ENCODE results near the gene LIMS1. TPM values are rescaled to one million over a fixed set of nuclear protein-coding genes. Genes with fewer than 3 reads are reported as not detected.

LIMS1 gene
- total RNA-seq, 1 experiment from 2014 or later = 101 TPM

DNA sequence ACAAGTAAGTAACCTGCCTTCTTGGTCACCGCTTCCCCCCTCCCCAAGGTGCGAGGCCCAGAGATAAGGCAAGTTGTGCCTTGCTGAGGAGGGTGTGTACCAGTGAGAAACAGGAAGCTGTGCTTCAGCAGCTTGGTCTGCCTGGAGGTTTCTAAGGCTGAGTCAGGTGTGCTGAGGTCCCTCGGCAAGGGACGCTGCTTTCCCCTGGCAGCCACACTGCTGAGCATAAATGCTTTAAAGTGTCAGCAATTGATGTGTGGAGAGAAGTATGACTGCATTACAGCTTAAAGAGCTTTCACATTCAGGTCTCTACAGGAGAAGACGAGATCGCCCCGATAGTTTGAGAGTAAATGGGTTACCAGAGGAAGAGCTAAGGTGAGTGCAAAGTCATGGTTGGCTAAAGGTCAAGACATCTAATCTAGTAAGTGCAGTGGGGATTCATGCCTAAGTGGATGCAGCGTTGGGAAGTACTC lies 86.9 kb downstream of the LIMS1 start:
- Histone ChIP-seq H3K27me3 (ENCODE audit: control insufficient read depth, insufficient read depth, low read length) (no peaks in the 10 kb centered on the region), H3K4me3 (ENCODE audit: low read depth in 2 of 2, low read length in 2 of 2) (peak overlapping the region; percentile 23 to 54; a peak in 3 of 4 replicates), H3K36me3 (ENCODE audit: control insufficient read depth, insufficient read depth, low read length) (no peaks in the 10 kb centered on the region), H3K9me3 (ENCODE audit: control insufficient read depth, insufficient read depth, low read depth, low read length) (no peaks in the 10 kb centered on the region), H3K27ac (ENCODE audit: low read length) (peak overlapping the region; percentile 97), H3K4me1 (ENCODE audit: control insufficient read depth, insufficient read depth, low read length) (peaks cover 88% of the 10 kb centered on the region)
- TF ChIP-seq POLR2AphosphoS5 (IDR thresholded peaks at IDR 0.05; ENCODE audit: low read depth, low read length) = no peak
- peak; percentile 48; the same call in 1 of the 2 replicates for TF ChIP-seq TCF7L2 (IDR thresholded peaks at IDR 0.05; ENCODE audit: low read depth, low read length)
- in situ Hi-C loops (cut with HindIII; ENCODE audit: low pct_unique_long_range_greater_than_20kb, low sequenced_read_pairs) (no loop called here), intact Hi-C loops (cut with micrococcal nuclease; ENCODE audit: unreplicated experiment) (no loop called here)
- ATAC-seq (peak; percentile 80), DNase-seq (ENCODE audit: low read depth, low spot score) (no peak)
- ChIA-PET CTCF (interaction anchor here (1.0 to 1.6 kb wide), 2 partner anchors 15 to 36 kb away, joined by 3 to 8 read pairs; no protein-coding TSS in a partner anchor), POLR2A (interaction anchor here (0.6 to 1.2 kb wide), 2 partner anchors 13 to 43 kb away, joined by 4 to 9 read pairs; no protein-coding TSS in a partner anchor)
- BruUV-seq (replicated peaks) = no TSS peak

DNA sequence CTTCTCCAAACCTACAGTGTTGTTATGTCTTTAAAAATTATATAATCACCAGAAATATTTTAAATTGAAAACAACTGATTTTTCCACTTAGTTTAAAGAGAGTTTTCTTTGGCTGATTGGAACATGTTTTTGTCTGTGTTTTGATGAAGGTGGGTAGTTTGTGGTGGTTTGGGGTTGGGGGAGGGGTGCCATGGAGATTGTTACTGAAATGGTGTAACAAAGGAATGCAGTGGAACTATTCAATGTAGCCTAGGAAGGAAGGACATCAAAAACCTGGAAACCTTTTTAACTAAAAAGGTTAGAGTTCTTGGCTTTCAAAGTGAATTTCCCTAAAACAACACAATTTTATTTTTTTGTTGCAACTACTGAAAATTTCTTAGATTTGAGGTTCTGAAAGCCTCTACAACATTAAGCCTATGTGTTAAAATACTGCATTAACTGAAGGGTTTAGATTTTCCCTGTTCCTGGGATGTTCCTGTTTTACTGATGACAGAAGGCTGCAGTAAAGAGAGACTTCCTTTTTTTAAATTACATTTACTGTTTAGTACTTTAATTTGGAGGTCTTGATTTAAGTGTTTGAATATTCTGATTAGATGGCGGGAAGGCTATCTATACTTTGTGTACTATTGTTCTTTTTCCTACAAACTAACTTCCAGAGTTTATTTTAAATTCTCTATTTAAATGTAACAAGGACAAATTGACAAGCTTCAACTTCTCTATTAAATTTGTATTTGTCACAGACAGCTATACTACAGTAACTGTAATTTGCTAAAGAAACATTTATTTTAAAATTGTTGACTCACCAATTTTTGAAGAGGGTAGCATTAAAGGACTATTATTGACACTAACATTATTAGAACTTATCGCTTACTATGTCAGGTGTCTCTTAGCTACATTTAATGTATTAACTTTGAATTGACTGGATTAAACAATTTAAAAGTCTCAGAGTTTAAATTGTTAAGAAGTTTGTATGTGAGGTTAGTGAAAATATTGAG lies 87.7 kb downstream of the LIMS1 start:
- no peak for DNase-seq (ENCODE audit: low read depth, low spot score)
- Histone ChIP-seq H3K27me3 (ENCODE audit: control insufficient read depth, insufficient read depth, low read length) (no peaks in the 10 kb centered on the region), H3K4me3 (ENCODE audit: low read depth in 2 of 2, low read length in 2 of 2) (peak overlapping the region; percentile 23 to 54; a peak in 3 of 4 replicates), H3K9me3 (ENCODE audit: control insufficient read depth, insufficient read depth, low read depth, low read length) (no peaks in the 10 kb centered on the region), H3K36me3 (ENCODE audit: control insufficient read depth, insufficient read depth, low read length) (no peaks in the 10 kb centered on the region), H3K4me1 (ENCODE audit: control insufficient read depth, insufficient read depth, low read length) (peaks cover 79% of the 10 kb centered on the region), H3K27ac (ENCODE audit: low read length) (peak overlapping the region; percentile 97)
- in situ Hi-C loops (cut with HindIII; ENCODE audit: low pct_unique_long_range_greater_than_20kb, low sequenced_read_pairs) (no loop called here), intact Hi-C loops (cut with micrococcal nuclease; ENCODE audit: unreplicated experiment) (no loop called here)
- TSS peak; percentile 13 for BruUV-seq (replicated peaks)
- POLR2A ChIA-PET = interaction anchor here (1.2 kb wide), 1 partner anchor 12 kb away, joined by 4 read pairs; no protein-coding TSS in a partner anchor
- no peak for ATAC-seq
- CTCF ChIA-PET = interaction anchor here (1.0 to 1.6 kb wide), 2 partner anchors 14 to 37 kb away, joined by 3 to 8 read pairs; no protein-coding TSS in a partner anchor
- TF ChIP-seq, protein P1, sequence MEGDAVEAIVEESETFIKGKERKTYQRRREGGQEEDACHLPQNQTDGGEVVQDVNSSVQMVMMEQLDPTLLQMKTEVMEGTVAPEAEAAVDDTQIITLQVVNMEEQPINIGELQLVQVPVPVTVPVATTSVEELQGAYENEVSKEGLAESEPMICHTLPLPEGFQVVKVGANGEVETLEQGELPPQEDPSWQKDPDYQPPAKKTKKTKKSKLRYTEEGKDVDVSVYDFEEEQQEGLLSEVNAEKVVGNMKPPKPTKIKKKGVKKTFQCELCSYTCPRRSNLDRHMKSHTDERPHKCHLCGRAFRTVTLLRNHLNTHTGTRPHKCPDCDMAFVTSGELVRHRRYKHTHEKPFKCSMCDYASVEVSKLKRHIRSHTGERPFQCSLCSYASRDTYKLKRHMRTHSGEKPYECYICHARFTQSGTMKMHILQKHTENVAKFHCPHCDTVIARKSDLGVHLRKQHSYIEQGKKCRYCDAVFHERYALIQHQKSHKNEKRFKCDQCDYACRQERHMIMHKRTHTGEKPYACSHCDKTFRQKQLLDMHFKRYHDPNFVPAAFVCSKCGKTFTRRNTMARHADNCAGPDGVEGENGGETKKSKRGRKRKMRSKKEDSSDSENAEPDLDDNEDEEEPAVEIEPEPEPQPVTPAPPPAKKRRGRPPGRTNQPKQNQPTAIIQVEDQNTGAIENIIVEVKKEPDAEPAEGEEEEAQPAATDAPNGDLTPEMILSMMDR (IDR thresholded peaks at IDR 0.05) = no peak
- no peak for TF ChIP-seq POLR2AphosphoS5 (IDR thresholded peaks at IDR 0.05; ENCODE audit: low read depth, low read length)
- TF ChIP-seq, protein P2, sequence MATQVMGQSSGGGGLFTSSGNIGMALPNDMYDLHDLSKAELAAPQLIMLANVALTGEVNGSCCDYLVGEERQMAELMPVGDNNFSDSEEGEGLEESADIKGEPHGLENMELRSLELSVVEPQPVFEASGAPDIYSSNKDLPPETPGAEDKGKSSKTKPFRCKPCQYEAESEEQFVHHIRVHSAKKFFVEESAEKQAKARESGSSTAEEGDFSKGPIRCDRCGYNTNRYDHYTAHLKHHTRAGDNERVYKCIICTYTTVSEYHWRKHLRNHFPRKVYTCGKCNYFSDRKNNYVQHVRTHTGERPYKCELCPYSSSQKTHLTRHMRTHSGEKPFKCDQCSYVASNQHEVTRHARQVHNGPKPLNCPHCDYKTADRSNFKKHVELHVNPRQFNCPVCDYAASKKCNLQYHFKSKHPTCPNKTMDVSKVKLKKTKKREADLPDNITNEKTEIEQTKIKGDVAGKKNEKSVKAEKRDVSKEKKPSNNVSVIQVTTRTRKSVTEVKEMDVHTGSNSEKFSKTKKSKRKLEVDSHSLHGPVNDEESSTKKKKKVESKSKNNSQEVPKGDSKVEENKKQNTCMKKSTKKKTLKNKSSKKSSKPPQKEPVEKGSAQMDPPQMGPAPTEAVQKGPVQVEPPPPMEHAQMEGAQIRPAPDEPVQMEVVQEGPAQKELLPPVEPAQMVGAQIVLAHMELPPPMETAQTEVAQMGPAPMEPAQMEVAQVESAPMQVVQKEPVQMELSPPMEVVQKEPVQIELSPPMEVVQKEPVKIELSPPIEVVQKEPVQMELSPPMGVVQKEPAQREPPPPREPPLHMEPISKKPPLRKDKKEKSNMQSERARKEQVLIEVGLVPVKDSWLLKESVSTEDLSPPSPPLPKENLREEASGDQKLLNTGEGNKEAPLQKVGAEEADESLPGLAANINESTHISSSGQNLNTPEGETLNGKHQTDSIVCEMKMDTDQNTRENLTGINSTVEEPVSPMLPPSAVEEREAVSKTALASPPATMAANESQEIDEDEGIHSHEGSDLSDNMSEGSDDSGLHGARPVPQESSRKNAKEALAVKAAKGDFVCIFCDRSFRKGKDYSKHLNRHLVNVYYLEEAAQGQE (IDR thresholded peaks at IDR 0.05; ENCODE audit: insufficient read depth in 1 of 2, low read depth in 2 of 2, low read length in 1 of 2) = no peak
- TF ChIP-seq SIN3A (IDR thresholded peaks at IDR 0.05; ENCODE audit: borderline replicate concordance, insufficient read depth, low read depth, low read length) = no peak
- TF ChIP-seq TCF7L2 (IDR thresholded peaks at IDR 0.05; ENCODE audit: low read depth, low read length) = no peak
